ENCODE data around the gene TSPAN15.

GRCh38 chr10:69425511-69426298, 25.6 kb upstream of the TSPAN15 start:
- TF ChIP-seq CTCF (IDR thresholded peaks at IDR 0.05), result no peak
- TF ChIP-seq ZFX (IDR thresholded peaks at IDR 0.05; ENCODE audit: borderline replicate concordance), result no peak

Data from 22Rv1 (cell line).